Prostate gland (tissue), 2 donors: ENCODE data around the gene PGM5.

Experiments
- CTCF ChIP-seq, 4 experiments: fragments of 200-600 bp in 2 of 4; fragments of 450-650 bp in 2 of 4; sonication (generic) in 2 of 4; IDR thresholded peaks; 1 replicate in 3 of 4; 2 replicates in 1 of 4; pipeline ENCODE4 v1.5.1; 2016 to 2019; ENCODE audit warnings: antibody characterized with exemption in 4 of 4, mild to moderate bottlenecking in 2 of 4, moderate library complexity in 2 of 4
- POLR2A ChIP-seq: fragments of 450-650 bp; IDR thresholded peaks from one replicate; pipeline ENCODE4 v1.6.1; 2016; ENCODE audit warnings: antibody characterized with exemption, mild to moderate bottlenecking

GRCh38 chr9:68522954-68523353 is 166.5 kb downstream of the PGM5 start:
- TF ChIP-seq POLR2A (no peak), CTCF (IDR thresholded peaks at IDR 0.05) (no peak)
